Hindlimb muscle (tissue), 1 donor: ENCODE data around the gene SCAPER. TPM values are rescaled to one million over a fixed set of nuclear protein-coding genes. Genes with fewer than 3 reads are reported as not detected.
A peak's percentile ranks its signal among the peaks of the same experiment; 100 is the strongest.

Experiments used
- DNase-seq: peaks from one replicate; pipeline ENCODE4 v3.0.0-alpha.2; 2013
- polyA plus RNA-seq: library from polyadenylated mRNA; unstranded; fragments of 120-200 nt; gene quantifications from one replicate; pipeline ENCODE4 v1.2.1, GENCODE V29; 2013; ENCODE audit not compliant: insufficient read length

Gene SCAPER
- polyA plus RNA-seq, 1 donor = 85.4 TPM

- DNase-seq = no peak
Measured at GRCh38 chr15:76349301-76350070, 555.7 kb downstream of the SCAPER start.

DNA sequence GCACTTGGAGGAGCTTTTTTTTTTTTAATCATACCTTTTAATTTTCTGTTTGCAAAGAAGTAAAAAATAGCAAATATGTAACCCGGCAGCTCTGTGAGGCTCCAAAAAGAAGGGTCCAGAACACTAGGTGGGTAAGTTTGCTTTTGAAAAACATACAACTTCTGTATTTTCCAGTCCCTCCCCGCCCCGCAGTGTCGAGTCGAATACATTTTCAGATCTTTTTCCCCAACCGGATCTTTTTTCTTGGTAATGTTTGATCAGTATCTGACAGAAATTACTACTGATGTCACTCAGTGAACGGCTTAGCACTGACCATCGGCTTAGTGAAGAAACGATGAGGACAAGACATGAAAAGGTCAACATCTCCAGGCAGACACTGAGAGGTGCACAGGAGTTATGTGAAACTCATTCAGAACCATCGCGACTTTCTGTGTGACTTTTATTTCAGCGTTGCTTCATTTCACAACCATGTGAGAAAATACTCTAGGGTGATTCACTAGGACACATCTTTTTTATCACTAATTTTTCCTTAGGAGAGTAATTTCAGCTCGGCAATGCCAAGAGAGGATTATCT lies 557.6 kb downstream of the SCAPER start:
- peak; percentile 8 for DNase-seq

DNA sequence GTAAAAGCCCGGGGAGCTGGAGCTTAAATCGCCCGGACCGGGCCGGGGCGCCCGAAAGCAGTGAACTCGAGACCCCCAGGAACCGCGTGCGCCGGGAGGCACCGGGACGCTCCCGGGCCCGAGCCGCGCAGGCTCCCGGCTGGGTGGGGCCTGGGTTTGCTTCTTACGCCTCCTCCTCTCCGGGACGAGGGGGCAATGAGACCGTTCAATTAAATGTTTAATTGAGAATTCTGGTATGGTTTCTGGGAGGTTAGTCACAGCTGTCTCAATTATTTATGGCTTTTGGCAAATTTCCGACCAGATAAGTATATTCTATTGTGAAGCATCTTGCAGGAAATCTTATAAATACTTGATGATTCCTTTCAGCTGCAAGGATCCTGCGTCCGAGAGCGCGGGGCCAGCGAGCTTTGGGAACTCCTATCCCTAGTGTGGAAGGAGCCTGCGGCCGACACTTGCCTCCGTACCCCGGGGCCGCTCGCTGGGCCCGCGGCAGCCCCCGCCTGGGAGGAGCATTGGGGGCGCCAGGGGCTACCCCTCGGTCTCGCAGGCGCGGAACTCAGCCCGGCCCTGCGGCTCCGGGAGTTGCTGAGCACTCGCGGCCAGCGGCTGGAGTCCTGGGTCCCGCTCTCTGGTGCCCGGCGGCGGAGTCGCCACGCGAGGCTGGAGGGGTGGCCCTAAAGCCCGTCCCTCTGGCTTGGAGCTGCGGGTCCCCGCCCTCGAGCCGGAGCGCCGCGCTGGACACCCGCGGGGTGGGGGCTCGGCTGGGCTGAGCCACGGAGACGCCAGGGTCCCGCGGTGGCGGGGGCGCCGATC lies 558.3 kb downstream of the SCAPER start:
- peak; percentile 15 for DNase-seq

- DNase-seq = peak; percentile 17
Measured at GRCh38 chr15:76345880-76346668, 559.1 kb downstream of the SCAPER start.

- no peak for DNase-seq
Measured at GRCh38 chr15:76345583-76345879, 559.6 kb downstream of the SCAPER start.

- peak; percentile 6 for DNase-seq
Measured at GRCh38 chr15:76344893-76345582, 560.1 kb downstream of the SCAPER start.

DNA sequence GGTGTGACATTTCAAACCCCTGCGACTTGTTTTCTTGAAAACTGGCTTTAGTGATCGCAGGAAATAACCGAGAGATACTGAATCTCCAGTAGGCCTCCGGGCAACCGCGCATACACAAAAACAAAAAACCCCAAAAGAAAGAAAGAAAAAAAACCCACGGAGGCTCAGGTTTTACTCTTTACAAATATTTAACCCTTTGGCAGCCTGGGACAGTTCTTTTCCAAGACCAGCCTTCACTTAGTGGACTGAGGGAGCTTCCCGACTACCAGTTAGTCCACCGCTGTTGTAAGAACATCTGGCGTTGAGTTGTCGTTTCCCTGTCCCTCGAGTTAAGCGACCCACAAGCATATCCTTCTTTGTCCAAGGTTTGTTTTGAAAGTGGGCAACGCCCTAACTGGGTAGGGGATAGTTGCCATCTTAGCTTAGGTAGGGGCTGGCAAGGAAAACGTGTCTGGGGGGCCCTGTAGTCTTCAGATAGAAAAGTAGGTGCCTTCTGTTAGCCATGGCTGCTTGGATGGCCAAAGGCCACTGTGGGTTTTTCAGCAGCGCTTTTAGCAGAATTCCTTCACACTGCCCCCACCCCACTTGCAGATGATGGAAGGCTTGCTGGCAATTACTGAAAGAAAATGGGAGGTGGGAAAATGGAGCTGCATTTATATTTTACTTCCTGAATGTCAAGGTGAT lies 561.7 kb downstream of the SCAPER start:
- no peak for DNase-seq

DNA sequence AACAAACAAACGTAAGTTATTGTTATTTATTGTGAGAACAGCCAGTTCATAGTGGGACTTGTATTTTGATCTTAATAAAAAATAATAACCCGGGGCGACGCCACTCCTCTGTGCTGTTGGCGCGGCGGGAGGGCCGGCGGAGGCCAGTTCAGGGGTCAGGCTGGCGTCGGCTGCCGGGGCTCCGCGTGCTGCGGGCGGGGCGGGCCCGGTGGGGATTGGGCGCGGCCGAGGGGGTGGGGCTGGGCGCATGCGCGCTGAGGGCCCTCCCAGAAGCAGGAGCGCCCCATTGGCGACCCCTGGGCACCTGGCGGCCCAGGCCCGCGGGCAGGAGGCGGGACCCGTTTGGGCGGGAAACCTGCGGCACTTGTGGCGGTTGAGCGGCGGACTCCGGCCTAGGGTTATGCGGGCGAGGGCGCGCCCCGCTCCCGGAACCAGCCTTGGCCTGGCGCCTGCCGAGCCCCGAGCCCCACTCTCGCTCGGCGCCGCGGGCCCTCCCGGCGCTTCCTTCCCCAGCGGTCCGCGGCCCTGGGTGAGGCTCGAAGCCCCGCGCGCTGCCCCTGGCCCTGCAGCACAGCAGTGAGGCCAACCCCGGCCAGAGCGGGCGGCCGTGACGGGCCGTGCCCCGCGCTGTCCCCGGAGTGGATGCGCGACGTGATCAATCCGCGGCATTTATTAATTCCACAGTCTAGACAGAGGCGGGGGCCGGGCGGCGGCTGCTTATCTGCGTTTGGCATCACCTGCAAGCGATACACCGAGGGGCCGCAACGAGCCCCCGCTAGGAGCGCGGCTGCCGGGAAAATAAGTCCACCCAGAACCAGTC lies 562.5 kb downstream of the SCAPER start:
- DNase-seq = peak; percentile 6

DNA sequence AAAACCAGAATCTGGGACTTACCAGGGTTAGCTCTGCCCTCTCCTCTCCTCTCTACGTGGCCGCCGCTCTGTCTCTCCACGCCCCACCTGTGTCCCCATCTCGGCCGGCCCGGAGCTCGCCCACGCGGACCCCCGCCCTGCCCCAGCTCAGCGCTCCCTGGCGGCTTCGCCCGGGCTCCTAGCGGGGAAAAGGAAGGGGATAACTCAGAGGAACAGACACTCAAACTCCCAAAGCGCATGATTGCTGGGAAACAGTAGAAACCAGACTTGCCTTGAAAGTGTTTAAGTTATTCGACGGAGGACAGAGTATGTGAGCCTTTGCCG lies 563.1 kb downstream of the SCAPER start:
- no peak for DNase-seq

GRCh38 chr15:76341366-76342057 lies 563.6 kb downstream of the SCAPER start:
- DNase-seq = no peak

DNA sequence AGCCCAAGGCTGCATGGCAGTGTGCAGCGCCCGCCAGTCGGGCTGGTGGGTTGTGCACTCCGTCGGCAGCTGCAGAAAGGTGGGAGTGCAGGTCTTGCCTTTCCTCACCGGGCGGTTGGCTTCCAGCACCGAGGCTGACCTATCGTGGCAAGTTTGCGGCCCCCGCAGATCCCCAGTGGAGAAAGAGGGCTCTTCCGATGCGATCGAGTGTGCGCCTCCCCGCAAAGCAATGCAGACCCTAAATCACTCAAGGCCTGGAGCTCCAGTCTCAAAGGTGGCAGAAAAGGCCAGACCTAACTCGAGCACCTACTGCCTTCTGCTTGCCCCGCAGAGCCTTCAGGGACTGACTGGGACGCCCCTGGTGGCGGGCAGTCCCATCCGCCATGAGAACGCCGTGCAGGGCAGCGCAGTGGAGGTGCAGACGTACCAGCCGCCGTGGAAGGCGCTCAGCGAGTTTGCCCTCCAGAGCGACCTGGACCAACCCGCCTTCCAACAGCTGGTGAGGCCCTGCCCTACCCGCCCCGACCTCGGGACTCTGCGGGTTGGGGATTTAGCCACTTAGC lies 564.3 kb downstream of the SCAPER start:
- DNase-seq = peak; percentile 7

DNA sequence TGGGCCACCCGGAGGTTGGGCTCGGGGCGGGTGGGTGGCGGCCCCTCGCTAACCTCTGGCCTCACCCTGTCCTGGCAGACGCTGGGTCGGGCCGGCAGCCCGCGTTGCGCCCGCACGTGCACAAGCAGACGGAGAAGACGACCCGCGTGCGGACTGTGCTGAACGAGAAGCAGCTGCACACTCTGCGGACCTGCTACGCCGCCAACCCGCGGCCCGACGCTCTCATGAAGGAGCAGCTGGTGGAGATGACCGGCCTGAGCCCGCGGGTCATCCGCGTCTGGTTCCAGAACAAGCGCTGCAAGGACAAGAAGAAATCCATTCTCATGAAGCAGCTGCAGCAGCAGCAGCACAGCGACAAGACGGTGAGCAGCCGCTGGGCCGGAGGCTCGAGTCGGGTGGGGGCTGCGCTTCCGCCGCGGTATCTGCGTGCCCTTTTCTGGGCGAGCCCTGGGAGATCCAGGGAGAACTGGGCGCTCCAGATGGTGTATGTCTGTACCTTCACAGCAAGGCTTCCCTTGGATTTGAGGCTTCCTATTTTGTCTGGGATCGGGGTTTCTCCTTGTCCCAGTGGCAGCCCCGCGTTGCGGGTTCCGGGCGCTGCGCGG lies 564.8 kb downstream of the SCAPER start:
- DNase-seq = peak; percentile 55

DNA sequence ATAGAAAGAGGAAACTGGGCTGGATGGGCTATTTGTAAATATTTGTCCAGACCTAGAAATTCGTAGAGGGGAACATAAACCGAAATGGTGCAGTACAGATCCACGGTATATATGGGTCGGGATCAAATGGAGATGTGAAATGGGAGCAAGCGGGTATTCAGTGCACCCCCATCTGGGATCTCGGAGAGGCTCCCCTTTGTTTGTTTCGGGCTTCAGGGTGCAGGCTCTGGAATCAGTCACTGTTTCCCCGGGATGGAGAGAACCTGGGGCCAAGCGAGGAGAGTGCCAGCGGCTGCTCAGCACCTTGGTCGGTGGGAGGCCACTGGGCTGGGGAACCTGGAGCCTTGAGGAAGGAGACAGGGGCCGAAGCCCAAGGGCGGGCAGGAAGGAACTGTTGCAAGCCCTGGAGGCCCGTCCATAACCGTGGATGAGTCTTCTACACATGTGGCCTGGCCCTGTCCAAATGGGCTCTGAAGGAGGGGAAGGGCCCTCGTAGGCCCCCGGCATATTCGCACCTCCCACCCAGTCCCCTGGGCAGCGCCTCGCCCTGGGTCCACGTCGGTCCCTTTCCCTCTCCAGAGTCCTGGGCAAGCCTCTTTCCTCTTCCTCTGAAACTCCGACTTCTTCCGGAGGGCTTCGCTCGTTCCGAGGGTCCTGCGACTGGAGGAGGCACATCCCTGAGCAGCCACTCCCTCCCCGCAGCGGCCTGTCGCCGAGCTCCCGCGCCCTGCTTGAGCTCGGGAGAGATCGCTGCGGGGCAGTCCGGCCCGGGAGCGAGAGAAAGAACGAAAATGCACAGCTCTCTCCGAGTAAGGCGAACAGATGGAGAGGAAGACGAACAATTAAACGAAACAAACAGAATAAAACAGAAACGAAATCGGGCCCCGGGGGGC lies 565.6 kb downstream of the SCAPER start:
- peak; percentile 38 for DNase-seq

DNA sequence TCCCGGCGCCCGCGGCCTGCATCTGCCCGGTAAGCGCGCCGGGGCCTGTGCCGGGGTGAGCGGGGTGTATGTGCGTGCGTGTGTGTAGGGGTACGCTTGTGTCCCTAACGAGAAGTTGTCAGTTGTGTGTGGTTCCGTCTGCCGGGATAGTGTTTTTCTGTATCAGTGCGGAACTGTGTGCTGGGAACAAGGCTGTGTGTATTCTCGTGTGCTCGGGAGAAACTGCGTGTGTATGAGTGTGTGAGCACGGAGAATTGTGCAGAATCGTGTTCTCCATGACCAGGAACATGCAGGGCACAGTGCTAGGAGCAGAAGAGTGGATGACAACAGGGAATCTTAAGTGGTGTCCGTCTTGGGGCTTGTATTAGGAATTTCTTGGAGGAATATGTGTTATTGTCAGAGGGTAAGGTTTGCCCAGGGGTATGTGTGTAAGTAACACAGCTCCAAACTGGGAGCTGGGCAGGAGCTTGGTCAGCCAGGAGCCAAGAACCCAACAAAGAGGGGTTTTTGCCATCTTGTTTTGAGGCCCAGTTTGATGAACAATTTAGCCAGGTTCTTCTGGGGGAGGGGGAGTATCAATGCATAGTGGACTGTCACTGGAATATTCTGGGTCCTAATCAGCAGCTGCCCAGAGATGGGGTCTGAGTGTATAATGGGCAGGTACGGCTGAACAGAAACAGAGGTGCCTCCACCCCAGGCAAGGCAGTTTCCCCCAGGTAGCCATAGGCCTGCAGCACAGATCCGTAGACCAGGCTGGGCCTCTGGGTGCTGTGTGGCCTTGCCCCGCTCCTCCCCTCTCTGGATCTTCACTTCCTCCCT lies 566.4 kb downstream of the SCAPER start:
- DNase-seq = no peak

- DNase-seq = peak; percentile 21
Measured at GRCh38 chr15:76337696-76338485, 567.2 kb downstream of the SCAPER start.

DNA sequence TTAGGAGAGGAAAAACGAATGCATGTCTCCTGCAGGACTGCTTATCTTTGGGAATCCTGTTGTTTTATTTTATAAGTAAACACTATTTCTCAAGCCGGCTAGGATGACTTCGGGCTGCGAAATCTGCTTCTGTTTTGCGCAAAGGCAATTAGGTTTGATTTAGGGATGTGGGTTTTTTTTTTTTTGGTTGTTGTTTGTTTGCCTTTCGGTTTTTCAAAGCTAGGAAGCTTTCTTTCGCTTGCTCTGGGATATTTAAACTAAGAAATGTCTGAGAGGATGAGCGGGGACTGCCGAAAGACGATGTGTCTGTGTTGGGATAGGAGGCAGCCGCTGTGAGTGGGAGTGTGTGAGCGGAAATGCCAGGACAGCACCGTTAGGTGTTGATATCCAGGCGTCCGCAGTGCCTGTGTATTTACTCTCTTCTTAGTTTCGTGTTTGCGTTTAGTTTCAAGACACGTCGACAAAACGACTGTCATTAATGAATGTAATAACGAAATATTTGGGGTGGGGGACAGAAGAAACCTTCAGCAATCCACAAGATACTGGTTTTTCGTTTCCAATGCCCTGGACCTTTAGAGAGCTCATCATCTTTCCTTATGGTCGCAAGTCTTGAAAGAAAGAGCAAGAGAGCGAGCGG lies 568.0 kb downstream of the SCAPER start:
- peak; percentile 30 for DNase-seq
